PC-3 (cell line): Measurements from ENCODE around the gene EID3. TPM values are rescaled to one million over a fixed set of nuclear protein-coding genes. Genes with fewer than 3 reads are reported as not detected.

Source experiments
- ATAC-seq: fragments of 200-7000 bp; cut with Tn5 transposase; 2 replicates; pipeline ENCODE4 v1.9.1; 2020; ENCODE audit warnings: mild to moderate bottlenecking, moderate library complexity
- BruUV-seq: library from RNA; stranded (reverse); fragments of 400-500 nt; replicated peaks from 2 replicates; lab custom pipeline; 2021; lab: Mats Ljungman, UMichigan
- CTCF ChIA-PET: fragments of 300-600 bp; sonication (Branson Sonifier 250); formaldehyde crosslinking; loops from one replicate; lab custom pipeline; 2022; ENCODE audit warnings: antibody characterized with exemption; lab: Charles Lee
- POLR2A ChIA-PET: fragments of 300-600 bp; sonication (Branson Sonifier 250); formaldehyde crosslinking; loops from one replicate; lab custom pipeline; 2022; ENCODE audit warnings: antibody characterized with exemption; ENCODE audit not compliant: unreplicated experiment; lab: Charles Lee
- DNase-seq: peaks from one replicate; pipeline ENCODE4 v3.0.0-alpha.2; 2015
- H2AFZ ChIP-seq: fragments of 300-600 bp; sonication (generic); 2 replicates; pipeline ENCODE4 v1.6.0; 2016; ENCODE audit warnings: antibody characterized with exemption, low read length
- H3F3A ChIP-seq: fragments of 300-600 bp; sonication (generic); one replicate; pipeline ENCODE4 v1.6.0; 2017; ENCODE audit warnings: antibody characterized with exemption, low read length, control low read depth, mild to moderate bottlenecking; ENCODE audit not compliant: unreplicated experiment
- H3K27ac ChIP-seq: fragments of 300-600 bp; sonication (generic); 2 replicates; pipeline ENCODE4 v1.5.1; 2016; ENCODE audit warnings: mild to moderate bottlenecking, low read length
- H3K27me3 ChIP-seq: fragments of 300-600 bp; sonication (generic); 2 replicates; pipeline ENCODE4 v1.6.1; 2016; ENCODE audit warnings: low read length, mixed read lengths
- H3K36me3 ChIP-seq: fragments of 300-600 bp; sonication (generic); 2 replicates; pipeline ENCODE4 v1.6.1; 2016; ENCODE audit warnings: low read depth, mixed run types, low read length, mixed read lengths
- H3K4me1 ChIP-seq: fragments of 300-600 bp; sonication (generic); 2 replicates; pipeline ENCODE4 v1.5.1; 2016; ENCODE audit warnings: low read length; ENCODE audit not compliant: insufficient read depth
- H3K4me2 ChIP-seq: fragments of 300-600 bp; sonication (generic); 2 replicates; pipeline ENCODE4 v1.6.0; 2016; ENCODE audit warnings: low read length
- H3K4me3 ChIP-seq: fragments of 300-600 bp; sonication (generic); 2 replicates; pipeline ENCODE4 v1.5.1; 2016; ENCODE audit warnings: mild to moderate bottlenecking, low read length, mixed read lengths
- H3K79me2 ChIP-seq: fragments of 300-600 bp; sonication (generic); 2 replicates; pipeline ENCODE4 v1.6.1; 2017; ENCODE audit warnings: low read length, mixed read lengths
- H3K9ac ChIP-seq: fragments of 300-600 bp; sonication (generic); 2 replicates; pipeline ENCODE4 v1.6.0; 2016; ENCODE audit warnings: mild to moderate bottlenecking, low read length
- H3K9me2 ChIP-seq: fragments of 300-600 bp; sonication (generic); replicated peaks from 2 replicates; pipeline ENCODE4 v1.6.1; 2016; ENCODE audit warnings: mixed run types, low read length, mixed read lengths
- H3K9me3 ChIP-seq: fragments of 300-600 bp; sonication (generic); 2 replicates; pipeline ENCODE4 v1.6.1; 2016; ENCODE audit warnings: low read length, mixed read lengths
- H4K20me1 ChIP-seq: fragments of 300-600 bp; sonication (generic); 2 replicates; pipeline ENCODE4 v1.6.1; 2016; ENCODE audit warnings: low read length, mixed read lengths
- EZH2 ChIP-seq: fragments of 300-600 bp; sonication (generic); IDR thresholded peaks from one replicate; pipeline ENCODE4 v1.6.1; 2017; ENCODE audit warnings: antibody characterized with exemption, mild to moderate bottlenecking, low read length; ENCODE audit not compliant: unreplicated experiment
- EZH2phosphoT487 ChIP-seq: fragments of 300-600 bp; sonication (generic); IDR thresholded peaks from 2 replicates; pipeline ENCODE4 v1.6.1; 2018; ENCODE audit warnings: mild to moderate bottlenecking, antibody characterized with exemption, low read length, borderline replicate concordance
- intact Hi-C: fragments of 100-400 bp; cut with micrococcal nuclease; formaldehyde crosslinking; loops from 2 replicates; pipeline ENCODE4 v1.9.0; 2023
- total RNA-seq: library from RNA; depleted of rRNA; stranded (reverse); fragments of >200 nt; gene quantifications from 2 replicates; pipeline ENCODE4 v1.2.3, GENCODE V29; 2014
- TF ChIP-seq, protein P1 (sequence below): fragments of 300-600 bp; sonication (generic); conservative IDR thresholded peaks from 2 replicates; pipeline ENCODE4 v1.5.1; 2017; ENCODE audit warnings: antibody characterized with exemption, low read depth, mild to moderate bottlenecking, low read length

The EID3 gene
- total RNA-seq, 1 experiment from 2014 or later = 9.8 TPM

DNA sequence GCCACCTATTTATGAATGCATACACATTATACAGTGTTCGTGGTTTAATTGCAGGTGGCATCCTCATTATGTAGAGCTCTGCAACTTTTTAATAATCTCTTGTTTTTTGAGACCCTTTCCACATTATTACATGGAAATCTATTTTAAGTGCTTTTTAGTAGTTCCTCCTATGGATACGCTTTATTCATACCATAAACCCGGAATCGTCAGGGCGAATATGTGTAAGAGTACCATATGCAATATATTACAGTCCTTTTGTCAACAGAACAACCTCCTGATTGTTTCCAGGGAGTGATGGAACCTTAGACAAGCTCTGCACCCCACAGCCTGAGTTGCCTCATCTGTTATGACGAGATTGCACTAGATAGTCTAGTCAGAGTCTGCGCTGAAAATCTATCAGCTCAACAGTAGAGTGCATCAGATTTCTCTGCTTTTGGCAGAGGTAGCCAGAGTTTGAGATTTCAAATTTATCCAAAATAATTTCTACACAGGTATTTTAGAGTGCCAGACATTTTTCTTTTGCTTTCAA is 33.6 kb downstream of the EID3 start:
- Histone ChIP-seq H3K27ac (no peak overlapping the region), H4K20me1 (peaks cover 22% of the 10 kb centered on the region), H3F3A (peaks cover 14% of the 10 kb centered on the region), H3K9ac (no peak overlapping the region), H3K4me3 (no peak overlapping the region), H3K27me3 (no peaks in the 10 kb centered on the region), H3K36me3 (peaks cover 80% of the 10 kb centered on the region), H3K9me2 (no peaks in the 10 kb centered on the region), H3K4me1 (no peaks in the 10 kb centered on the region), H2AFZ (no peak overlapping the region), H3K79me2 (peaks cover 38% of the 10 kb centered on the region), H3K9me3 (no peaks in the 10 kb centered on the region), H3K4me2 (no peak overlapping the region)
- no TSS peak for BruUV-seq
- ChIA-PET CTCF (no interaction called here), POLR2A (no interaction called here)
- DNase-seq (no peak), ATAC-seq (no peak)
- intact Hi-C loops = no loop called here
- TF ChIP-seq, protein P1, sequence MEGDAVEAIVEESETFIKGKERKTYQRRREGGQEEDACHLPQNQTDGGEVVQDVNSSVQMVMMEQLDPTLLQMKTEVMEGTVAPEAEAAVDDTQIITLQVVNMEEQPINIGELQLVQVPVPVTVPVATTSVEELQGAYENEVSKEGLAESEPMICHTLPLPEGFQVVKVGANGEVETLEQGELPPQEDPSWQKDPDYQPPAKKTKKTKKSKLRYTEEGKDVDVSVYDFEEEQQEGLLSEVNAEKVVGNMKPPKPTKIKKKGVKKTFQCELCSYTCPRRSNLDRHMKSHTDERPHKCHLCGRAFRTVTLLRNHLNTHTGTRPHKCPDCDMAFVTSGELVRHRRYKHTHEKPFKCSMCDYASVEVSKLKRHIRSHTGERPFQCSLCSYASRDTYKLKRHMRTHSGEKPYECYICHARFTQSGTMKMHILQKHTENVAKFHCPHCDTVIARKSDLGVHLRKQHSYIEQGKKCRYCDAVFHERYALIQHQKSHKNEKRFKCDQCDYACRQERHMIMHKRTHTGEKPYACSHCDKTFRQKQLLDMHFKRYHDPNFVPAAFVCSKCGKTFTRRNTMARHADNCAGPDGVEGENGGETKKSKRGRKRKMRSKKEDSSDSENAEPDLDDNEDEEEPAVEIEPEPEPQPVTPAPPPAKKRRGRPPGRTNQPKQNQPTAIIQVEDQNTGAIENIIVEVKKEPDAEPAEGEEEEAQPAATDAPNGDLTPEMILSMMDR = no peak
- TF ChIP-seq EZH2 (no peak), EZH2phosphoT487 (no peak)

DNA sequence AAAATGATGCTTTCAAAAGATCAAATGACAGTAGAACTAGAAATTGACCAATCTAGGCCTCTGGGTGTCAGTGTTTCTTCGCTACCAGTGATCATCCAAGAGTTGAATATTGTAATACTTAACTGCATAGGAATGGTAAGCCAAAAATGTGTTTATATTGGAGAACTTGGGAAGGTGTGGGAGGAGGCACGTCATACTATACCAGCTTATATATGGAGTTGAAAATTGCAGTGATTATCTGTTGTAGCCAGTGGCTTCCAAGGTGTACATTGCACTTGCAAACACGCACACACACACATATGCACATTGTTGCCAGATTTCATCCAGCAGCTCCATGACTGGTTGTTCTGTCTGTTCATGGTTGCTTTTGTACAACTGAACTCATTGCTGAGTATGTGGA is 36.1 kb downstream of the EID3 start:
- no peak overlapping the region for H3K4me3 ChIP-seq
- H3K27me3 ChIP-seq = no peaks in the 10 kb centered on the region
- H2AFZ ChIP-seq = no peak overlapping the region
- TF ChIP-seq, protein P1 = peak; percentile 42
- TF ChIP-seq EZH2phosphoT487 = no peak
- DNase-seq (no peak), ATAC-seq (no peak)
- H3K79me2 ChIP-seq = peaks cover 52% of the 10 kb centered on the region
- H3K27ac ChIP-seq = no peak overlapping the region
- no peaks in the 10 kb centered on the region for H3K9me2 ChIP-seq
- CTCF ChIA-PET = no interaction called here
- peaks cover 82% of the 10 kb centered on the region for H3K36me3 ChIP-seq
- no TSS peak for BruUV-seq
- H3K9me3 ChIP-seq = no peaks in the 10 kb centered on the region
- no peak overlapping the region for H3K4me2 ChIP-seq
- H3K4me1 ChIP-seq = peaks cover 3% of the 10 kb centered on the region; the same call in 1 of the 2 replicates
- H3F3A ChIP-seq = peaks cover 15% of the 10 kb centered on the region
- peaks cover 27% of the 10 kb centered on the region for H4K20me1 ChIP-seq
- H3K9ac ChIP-seq = no peak overlapping the region
- intact Hi-C loops = no loop called here
- POLR2A ChIA-PET = interaction anchor here (0.5 to 0.6 kb wide), 2 partner anchors 13 to 62 kb away, joined by 3 read pairs; no protein-coding TSS in a partner anchor

DNA sequence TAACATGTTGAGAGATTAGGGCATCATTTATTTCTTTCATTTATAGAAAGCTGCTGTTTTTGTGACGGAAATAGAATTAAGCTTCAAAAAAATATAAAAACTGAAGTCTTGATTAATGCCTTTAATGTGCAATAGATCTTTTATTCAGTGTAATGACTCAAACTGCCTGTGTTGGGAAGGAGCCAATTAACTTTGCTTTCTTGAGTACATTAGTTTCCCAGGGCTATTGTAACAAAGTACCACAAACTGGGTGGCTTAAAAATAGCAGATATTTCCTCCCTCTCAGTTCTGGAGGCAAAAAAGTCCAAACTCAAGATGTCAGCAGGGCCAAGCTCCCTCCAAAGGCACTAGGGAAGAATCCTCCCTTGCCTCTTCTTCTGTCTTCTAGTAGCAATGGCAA is 36.6 kb downstream of the EID3 start:
- DNase-seq (no peak), ATAC-seq (no peak)
- Histone ChIP-seq H3K9me3 (no peaks in the 10 kb centered on the region), H3K4me3 (no peak overlapping the region), H3K9ac (no peak overlapping the region), H3K4me1 (peaks cover 3% of the 10 kb centered on the region; the same call in 1 of the 2 replicates), H3K27ac (no peak overlapping the region), H3K4me2 (no peak overlapping the region), H3K79me2 (peaks cover 57% of the 10 kb centered on the region), H2AFZ (no peak overlapping the region), H3K36me3 (peaks cover 83% of the 10 kb centered on the region), H3F3A (peaks cover 15% of the 10 kb centered on the region), H3K27me3 (no peaks in the 10 kb centered on the region), H3K9me2 (no peaks in the 10 kb centered on the region), H4K20me1 (peaks cover 33% of the 10 kb centered on the region)
- TF ChIP-seq EZH2 (no peak), EZH2phosphoT487 (no peak)
- TF ChIP-seq, protein P1 = no peak
- BruUV-seq = TSS peak; percentile 2
- ChIA-PET CTCF (no interaction called here), POLR2A (interaction anchor here (0.5 kb wide), 1 partner anchor 63 kb away, joined by 3 read pairs; no protein-coding TSS in a partner anchor)
- intact Hi-C loops = no loop called here
